Esophagus mucosa (tissue), 1 donor: ENCODE measurements around the gene PAGR1. TPM values are rescaled to one million over a fixed set of nuclear protein-coding genes. Genes with fewer than 3 reads are reported as not detected.
"Not testable (repeated sequence)": the region's sequence is repeated elsewhere in the genome, so short reads cannot be mapped to it uniquely, and the experiment has no call there.

ENCODE experiments used
- ATAC-seq: fragments of 200-7000 bp; cut with Tn5 transposase; one replicate; pipeline ENCODE4 v1.9.1; 2020
- total RNA-seq: library from RNA; stranded (reverse); gene quantifications from one replicate; pipeline ENCODE4 v1.2.4, GENCODE V29; 2023
- donor health status: DM: yes; HTN: yes; CAD: no.

Gene PAGR1
- total RNA-seq, 1 donor from 2014 or later, result 13.4 TPM

GRCh38 chr16:29868396-29869009, 52.6 kb downstream of the PAGR1 start:
- no peak for ATAC-seq

- ATAC-seq, result not testable (repeated sequence)
Observed at GRCh38 chr16:29869067-29869466, 53.1 kb downstream of the PAGR1 start.

Other genes with a start within 250 kb of the PAGR1 start
- gene SPN, start 152.9 kb upstream of the PAGR1 start, total RNA-seq, result 0.60 TPM
- gene QPRT, start 137.0 kb upstream of the PAGR1 start, total RNA-seq, result 0.60 TPM
- 0.36 TPM for gene C16orf54, start 70.2 kb upstream of the PAGR1 start, total RNA-seq
- not detected for gene ZG16, start 37.9 kb upstream of the PAGR1 start, total RNA-seq
- gene KIF22, start 25.4 kb upstream of the PAGR1 start, total RNA-seq, result 28.7 TPM
- 169 TPM for gene MAZ, start 9.6 kb upstream of the PAGR1 start, total RNA-seq
- gene PRRT2, start 4.0 kb upstream of the PAGR1 start, total RNA-seq, result not detected
- 67.9 TPM for gene MVP, start 4.3 kb downstream of the PAGR1 start, total RNA-seq
- gene CDIPT, start 47.1 kb downstream of the PAGR1 start, total RNA-seq, result 36.9 TPM
- 2.9 TPM for gene SEZ6L2, start 83.4 kb downstream of the PAGR1 start, total RNA-seq
- gene ASPHD1, start 84.3 kb downstream of the PAGR1 start, total RNA-seq, result 1.00 TPM
- gene KCTD13, start 110.1 kb downstream of the PAGR1 start, total RNA-seq, result 11.1 TPM
- 74.5 TPM for gene TMEM219, start 145.9 kb downstream of the PAGR1 start, total RNA-seq
- gene TAOK2, start 157.7 kb downstream of the PAGR1 start, total RNA-seq, result 17.7 TPM
- 7.1 TPM for gene HIRIP3, start 179.5 kb downstream of the PAGR1 start, total RNA-seq
- gene INO80E, start 180.1 kb downstream of the PAGR1 start, total RNA-seq, result 37.0 TPM
- gene DOC2A, start 194.9 kb downstream of the PAGR1 start, total RNA-seq, result 0.20 TPM
- gene C16orf92, start 207.0 kb downstream of the PAGR1 start, total RNA-seq, result not detected
- 0.20 TPM for gene TLCD3B, start 215.1 kb downstream of the PAGR1 start, total RNA-seq
- gene ALDOA, start 249.6 kb downstream of the PAGR1 start, total RNA-seq, result 1,863 TPM